ENCODE measurements around the gene DCTN4. TPM values are rescaled to one million over a fixed set of nuclear protein-coding genes. Genes with fewer than 3 reads are reported as not detected.

Gene DCTN4
- total and polyA plus RNA-seq, 9 of the 15 experiments (the other 6 are each of a cell fraction or from before 2014, with no cell fraction given), result 20.4 to 64.9 (median 49.9) TPM

- TF ChIP-seq, protein P1, sequence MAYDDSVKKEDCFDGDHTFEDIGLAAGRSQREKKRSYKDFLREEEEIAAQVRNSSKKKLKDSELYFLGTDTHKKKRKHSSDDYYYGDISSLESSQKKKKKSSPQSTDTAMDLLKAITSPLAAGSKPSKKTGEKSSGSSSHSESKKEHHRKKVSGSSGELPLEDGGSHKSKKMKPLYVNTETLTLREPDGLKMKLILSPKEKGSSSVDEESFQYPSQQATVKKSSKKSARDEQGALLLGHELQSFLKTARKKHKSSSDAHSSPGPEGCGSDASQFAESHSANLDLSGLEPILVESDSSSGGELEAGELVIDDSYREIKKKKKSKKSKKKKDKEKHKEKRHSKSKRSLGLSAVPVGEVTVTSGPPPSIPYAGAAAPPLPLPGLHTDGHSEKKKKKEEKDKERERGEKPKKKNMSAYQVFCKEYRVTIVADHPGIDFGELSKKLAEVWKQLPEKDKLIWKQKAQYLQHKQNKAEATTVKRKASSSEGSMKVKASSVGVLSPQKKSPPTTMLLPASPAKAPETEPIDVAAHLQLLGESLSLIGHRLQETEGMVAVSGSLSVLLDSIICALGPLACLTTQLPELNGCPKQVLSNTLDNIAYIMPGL (CRISPR knock-in tag; IDR thresholded peaks at IDR 0.05), result no peak
- TF ChIP-seq ZKSCAN3 (CRISPR knock-in tag; IDR thresholded peaks at IDR 0.05) (no peak), MCM3 (IDR thresholded peaks at IDR 0.05) (no peak), FOS (IDR thresholded peaks at IDR 0.05; ENCODE audit: extremely low read depth, insufficient read length) (no peak), ATF7 (IDR thresholded peaks at IDR 0.05) (no peak), TBP (optimal IDR thresholded peaks at IDR 0.05; ENCODE audit: low read depth, low read length) (no peak), ZNF512 (tag; IDR thresholded peaks at IDR 0.05) (no peak)
- TF ChIP-seq, protein P2, sequence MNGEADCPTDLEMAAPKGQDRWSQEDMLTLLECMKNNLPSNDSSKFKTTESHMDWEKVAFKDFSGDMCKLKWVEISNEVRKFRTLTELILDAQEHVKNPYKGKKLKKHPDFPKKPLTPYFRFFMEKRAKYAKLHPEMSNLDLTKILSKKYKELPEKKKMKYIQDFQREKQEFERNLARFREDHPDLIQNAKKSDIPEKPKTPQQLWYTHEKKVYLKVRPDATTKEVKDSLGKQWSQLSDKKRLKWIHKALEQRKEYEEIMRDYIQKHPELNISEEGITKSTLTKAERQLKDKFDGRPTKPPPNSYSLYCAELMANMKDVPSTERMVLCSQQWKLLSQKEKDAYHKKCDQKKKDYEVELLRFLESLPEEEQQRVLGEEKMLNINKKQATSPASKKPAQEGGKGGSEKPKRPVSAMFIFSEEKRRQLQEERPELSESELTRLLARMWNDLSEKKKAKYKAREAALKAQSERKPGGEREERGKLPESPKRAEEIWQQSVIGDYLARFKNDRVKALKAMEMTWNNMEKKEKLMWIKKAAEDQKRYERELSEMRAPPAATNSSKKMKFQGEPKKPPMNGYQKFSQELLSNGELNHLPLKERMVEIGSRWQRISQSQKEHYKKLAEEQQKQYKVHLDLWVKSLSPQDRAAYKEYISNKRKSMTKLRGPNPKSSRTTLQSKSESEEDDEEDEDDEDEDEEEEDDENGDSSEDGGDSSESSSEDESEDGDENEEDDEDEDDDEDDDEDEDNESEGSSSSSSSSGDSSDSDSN (IDR thresholded peaks at IDR 0.05; ENCODE audit: borderline replicate concordance in 1 of 2, low read depth in 2 of 2, low read length in 2 of 2), result no peak
- TF ChIP-seq, protein P3, sequence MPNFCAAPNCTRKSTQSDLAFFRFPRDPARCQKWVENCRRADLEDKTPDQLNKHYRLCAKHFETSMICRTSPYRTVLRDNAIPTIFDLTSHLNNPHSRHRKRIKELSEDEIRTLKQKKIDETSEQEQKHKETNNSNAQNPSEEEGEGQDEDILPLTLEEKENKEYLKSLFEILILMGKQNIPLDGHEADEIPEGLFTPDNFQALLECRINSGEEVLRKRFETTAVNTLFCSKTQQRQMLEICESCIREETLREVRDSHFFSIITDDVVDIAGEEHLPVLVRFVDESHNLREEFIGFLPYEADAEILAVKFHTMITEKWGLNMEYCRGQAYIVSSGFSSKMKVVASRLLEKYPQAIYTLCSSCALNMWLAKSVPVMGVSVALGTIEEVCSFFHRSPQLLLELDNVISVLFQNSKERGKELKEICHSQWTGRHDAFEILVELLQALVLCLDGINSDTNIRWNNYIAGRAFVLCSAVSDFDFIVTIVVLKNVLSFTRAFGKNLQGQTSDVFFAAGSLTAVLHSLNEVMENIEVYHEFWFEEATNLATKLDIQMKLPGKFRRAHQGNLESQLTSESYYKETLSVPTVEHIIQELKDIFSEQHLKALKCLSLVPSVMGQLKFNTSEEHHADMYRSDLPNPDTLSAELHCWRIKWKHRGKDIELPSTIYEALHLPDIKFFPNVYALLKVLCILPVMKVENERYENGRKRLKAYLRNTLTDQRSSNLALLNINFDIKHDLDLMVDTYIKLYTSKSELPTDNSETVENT (CRISPR knock-in tag; IDR thresholded peaks at IDR 0.05), result no peak
Observed at GRCh38 chr5:150661086-150661485, 97.7 kb downstream of the DCTN4 start, which contains the start of gene MYOZ3 (continued).
